Stimulated activated naive CD8-positive, alpha-beta T cell treated with anti-CD3 and anti-CD28 coated beads, Interleukin-15, Interleukin-2, amounts not matched to agents 100 ng/mL and 50 ng/mL, for 24 hours (primary cell): ENCODE data around the gene MED13L.
"Not testable (repeated sequence)": the region's sequence is repeated elsewhere in the genome, so short reads cannot be mapped to it uniquely, and the experiment has no call there.

ENCODE experiments used
- H3K27ac Mint-ChIP-seq: one replicate; pipeline ENCODE4 v1.8.0; 2021; ENCODE audit warnings: mild to moderate bottlenecking, mixed read lengths
- H3K27me3 Mint-ChIP-seq: one replicate; pipeline ENCODE4 v1.8.0; 2021; ENCODE audit warnings: mixed read lengths
- H3K36me3 Mint-ChIP-seq: one replicate; pipeline ENCODE4 v1.8.0; 2021; ENCODE audit warnings: low read depth, mixed read lengths
- H3K4me1 Mint-ChIP-seq: one replicate; pipeline ENCODE4 v1.8.0; 2021; ENCODE audit warnings: low read depth, mixed read lengths
- H3K4me3 Mint-ChIP-seq: one replicate; pipeline ENCODE4 v1.8.0; 2021; ENCODE audit warnings: mild to moderate bottlenecking, mixed read lengths
- H3K9me3 Mint-ChIP-seq: one replicate; pipeline ENCODE4 v1.8.0; 2021; ENCODE audit warnings: mixed read lengths

The MED13L gene

DNA sequence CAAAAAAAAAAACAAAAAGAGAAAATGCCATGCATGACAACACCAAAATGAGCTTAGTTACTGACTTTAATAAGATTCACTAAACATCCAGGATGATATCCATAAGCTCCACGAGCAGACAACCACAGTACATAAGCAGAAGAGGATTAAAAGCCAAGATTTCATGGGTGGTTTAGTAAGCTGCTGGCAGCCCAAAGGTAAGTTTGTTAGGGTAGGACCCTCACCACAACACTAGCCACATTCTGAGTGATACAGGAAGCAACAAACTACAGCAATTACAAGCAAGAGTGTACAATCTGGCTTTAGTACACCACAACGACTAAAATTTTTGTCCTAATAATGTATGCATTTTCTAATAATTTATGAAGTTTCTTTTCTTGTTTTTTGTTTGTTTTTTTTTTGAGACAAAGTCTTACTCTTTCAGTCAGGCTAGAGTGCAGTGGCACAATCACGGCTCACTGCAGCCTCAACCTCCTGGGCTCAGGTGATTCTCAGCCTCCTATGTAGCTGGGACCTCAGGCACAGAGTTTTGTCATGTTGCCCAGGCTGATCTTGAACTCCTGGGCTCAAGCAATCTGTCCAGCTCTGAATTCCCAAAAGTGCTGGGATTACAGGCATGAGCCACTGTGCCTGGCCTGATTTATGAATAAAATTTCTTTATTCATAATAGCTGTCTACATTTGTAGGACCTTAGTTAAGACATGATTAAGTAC, 221.4 kb downstream of the MED13L start:
- Mint-ChIP-seq H3K27me3 (no peaks in the 10 kb centered on the region), H3K36me3 (no peaks in the 10 kb centered on the region), H3K4me1 (peaks cover 76% of the 10 kb centered on the region), H3K9me3 (no peaks in the 10 kb centered on the region), H3K27ac (no peak overlapping the region), H3K4me3 (no peak overlapping the region)

DNA sequence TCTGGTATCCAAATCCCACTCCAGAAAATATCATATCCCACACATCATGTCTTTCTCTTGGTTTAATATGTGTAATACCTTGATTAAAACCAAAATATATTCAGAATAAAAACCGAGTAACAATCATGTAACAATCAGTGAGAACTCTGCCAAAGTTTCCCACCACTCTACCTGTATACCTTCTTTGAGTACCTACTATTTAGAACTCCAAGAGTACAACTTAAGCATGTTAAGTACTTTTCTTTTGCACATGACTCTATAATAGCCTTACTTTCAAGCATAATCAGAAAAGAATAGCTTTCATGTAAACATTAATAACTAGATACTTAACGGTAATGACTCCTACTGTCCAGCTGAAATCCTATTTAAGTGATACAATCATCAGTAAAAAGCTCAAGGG, 223.2 kb downstream of the MED13L start:
- peaks cover 76% of the 10 kb centered on the region for H3K4me1 Mint-ChIP-seq
- no peak overlapping the region for H3K4me3 Mint-ChIP-seq

DNA sequence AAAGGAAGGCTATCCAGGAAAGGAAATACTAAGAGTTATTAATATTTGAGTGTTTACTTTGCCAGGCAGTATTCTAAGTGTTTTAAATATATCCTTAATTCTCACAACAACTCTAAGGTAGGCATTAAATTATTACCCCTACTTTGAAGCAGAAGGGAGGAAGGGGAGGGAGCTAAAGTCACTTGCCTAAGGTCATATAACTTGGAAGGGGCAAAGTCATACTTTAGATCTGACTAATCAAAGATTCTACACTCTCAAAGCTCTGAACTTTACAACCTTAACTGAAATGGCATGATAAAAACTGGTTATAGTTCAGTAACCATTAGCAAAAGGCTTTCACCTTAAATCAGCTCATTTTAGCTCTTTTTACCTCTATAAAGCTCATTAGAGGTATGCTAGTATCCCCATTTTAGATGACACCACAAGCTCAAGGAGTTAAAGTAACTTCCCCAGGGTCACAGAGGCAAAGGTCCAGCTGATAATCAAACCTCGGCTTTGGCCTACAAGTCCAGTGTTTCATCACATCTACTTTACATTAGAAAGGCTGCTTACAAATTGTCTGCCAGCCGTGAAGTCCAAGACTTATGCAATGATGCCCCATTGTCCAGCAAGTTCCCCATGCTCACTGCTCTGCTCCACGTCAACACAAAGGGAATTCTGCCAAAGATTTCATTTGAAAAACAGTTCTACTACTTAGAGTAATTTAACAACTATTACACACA, 223.9 kb downstream of the MED13L start:
- Mint-ChIP-seq H3K27ac (no peak overlapping the region), H3K4me1 (peaks cover 76% of the 10 kb centered on the region)

More for the DNA sequence above, 223.2 kb downstream of the MED13L start:
- no peaks in the 10 kb centered on the region for H3K36me3 Mint-ChIP-seq
- H3K27me3 Mint-ChIP-seq = no peaks in the 10 kb centered on the region
- H3K27ac Mint-ChIP-seq = no peak overlapping the region
- H3K9me3 Mint-ChIP-seq = no peaks in the 10 kb centered on the region

DNA sequence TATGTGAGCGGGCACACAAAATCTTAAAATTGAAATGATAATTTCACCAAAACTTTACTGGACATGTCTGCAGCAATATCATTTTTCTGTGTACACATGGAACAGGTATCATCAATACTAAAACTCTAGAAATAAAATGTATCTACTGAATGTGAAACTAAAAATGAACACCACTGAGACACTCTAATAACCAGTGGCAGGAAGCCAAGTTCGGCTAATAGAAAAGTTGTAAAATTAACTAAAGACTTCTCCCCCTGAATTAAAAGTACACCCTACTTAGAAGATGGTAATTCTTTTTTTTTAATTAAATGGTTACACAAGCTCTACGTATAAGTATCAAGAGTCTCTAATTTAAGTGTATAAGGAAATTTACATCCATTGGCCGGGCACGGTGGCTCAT, 227.2 kb downstream of the MED13L start:
- H3K4me3 Mint-ChIP-seq = no peak overlapping the region
- peaks cover 59% of the 10 kb centered on the region for H3K4me1 Mint-ChIP-seq
- H3K9me3 Mint-ChIP-seq = no peaks in the 10 kb centered on the region
- H3K36me3 Mint-ChIP-seq = no peaks in the 10 kb centered on the region
- H3K27ac Mint-ChIP-seq = no peak overlapping the region
- H3K27me3 Mint-ChIP-seq = no peaks in the 10 kb centered on the region

More for the DNA sequence above, 223.9 kb downstream of the MED13L start:
- Mint-ChIP-seq H3K4me3 (no peak overlapping the region), H3K27me3 (no peaks in the 10 kb centered on the region), H3K9me3 (no peaks in the 10 kb centered on the region), H3K36me3 (no peaks in the 10 kb centered on the region)

DNA sequence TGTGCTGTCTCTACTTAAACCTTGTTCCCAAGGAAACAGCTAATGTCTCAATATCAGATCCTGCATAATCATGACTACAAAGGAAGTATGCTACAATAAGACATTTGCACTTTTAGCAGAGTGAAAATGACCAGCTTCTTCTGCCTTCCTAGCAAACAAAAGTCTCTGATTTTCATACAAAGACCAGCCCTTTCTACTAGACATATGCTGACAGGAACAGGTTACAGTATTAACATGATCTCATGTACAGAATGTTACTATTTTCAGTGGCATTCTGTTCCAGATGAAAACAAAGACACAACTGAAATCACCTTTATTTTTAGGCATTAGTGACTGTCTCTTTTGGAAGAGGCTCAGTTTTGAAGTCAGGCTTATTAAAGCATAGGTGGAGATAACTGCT, 228.6 kb downstream of the MED13L start:
- no peak overlapping the region for H3K27ac Mint-ChIP-seq
- no peaks in the 10 kb centered on the region for H3K27me3 Mint-ChIP-seq
- H3K4me3 Mint-ChIP-seq = no peak overlapping the region
- peaks cover 61% of the 10 kb centered on the region for H3K4me1 Mint-ChIP-seq
- H3K9me3 Mint-ChIP-seq = no peaks in the 10 kb centered on the region
- H3K36me3 Mint-ChIP-seq = peaks cover 5% of the 10 kb centered on the region

DNA sequence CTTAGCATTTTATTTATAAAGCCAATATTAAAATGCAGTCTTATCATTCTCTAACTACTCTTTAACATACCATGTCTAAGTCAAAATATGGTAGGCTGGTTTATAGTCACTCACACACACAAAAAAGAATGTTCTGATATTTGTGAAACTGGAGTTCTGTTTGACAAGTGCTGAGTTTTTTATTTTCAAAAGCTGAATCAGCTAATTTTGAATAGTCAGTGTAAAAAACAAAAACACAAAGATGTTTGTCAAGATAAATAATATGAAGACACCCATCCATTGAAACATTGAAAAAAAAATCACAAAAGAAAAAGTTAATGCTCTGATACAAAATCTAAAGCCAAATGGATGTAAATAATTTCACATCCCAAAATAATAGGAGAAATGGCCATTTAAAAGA, 231.5 kb downstream of the MED13L start:
- Mint-ChIP-seq H3K9me3 (no peaks in the 10 kb centered on the region), H3K4me3 (no peak overlapping the region), H3K27ac (no peak overlapping the region), H3K36me3 (peaks cover 7% of the 10 kb centered on the region), H3K27me3 (no peaks in the 10 kb centered on the region), H3K4me1 (peaks cover 41% of the 10 kb centered on the region)

DNA sequence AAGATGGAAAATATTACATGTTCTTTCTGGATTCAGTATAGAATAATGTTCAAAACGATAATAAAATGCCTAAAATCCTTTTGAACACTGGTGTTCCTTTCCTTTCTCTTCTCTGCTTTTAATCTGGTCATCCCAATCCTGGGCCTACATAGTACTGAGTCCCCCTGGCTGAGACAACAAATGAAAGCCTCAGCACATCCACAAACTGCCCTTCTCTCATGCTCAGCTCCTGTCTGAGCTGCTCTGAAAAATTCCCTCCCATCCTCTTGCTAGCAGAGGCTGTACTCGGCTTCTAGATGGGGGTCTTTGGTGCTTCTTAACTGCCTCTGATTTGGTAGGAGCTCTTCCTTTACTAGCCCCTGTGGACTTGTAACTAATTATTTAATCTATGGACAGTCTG, 232.3 kb downstream of the MED13L start:
- Mint-ChIP-seq H3K9me3 (no peaks in the 10 kb centered on the region), H3K4me3 (no peak overlapping the region), H3K27ac (no peak overlapping the region), H3K36me3 (peaks cover 15% of the 10 kb centered on the region), H3K27me3 (no peaks in the 10 kb centered on the region), H3K4me1 (peaks cover 46% of the 10 kb centered on the region)

DNA sequence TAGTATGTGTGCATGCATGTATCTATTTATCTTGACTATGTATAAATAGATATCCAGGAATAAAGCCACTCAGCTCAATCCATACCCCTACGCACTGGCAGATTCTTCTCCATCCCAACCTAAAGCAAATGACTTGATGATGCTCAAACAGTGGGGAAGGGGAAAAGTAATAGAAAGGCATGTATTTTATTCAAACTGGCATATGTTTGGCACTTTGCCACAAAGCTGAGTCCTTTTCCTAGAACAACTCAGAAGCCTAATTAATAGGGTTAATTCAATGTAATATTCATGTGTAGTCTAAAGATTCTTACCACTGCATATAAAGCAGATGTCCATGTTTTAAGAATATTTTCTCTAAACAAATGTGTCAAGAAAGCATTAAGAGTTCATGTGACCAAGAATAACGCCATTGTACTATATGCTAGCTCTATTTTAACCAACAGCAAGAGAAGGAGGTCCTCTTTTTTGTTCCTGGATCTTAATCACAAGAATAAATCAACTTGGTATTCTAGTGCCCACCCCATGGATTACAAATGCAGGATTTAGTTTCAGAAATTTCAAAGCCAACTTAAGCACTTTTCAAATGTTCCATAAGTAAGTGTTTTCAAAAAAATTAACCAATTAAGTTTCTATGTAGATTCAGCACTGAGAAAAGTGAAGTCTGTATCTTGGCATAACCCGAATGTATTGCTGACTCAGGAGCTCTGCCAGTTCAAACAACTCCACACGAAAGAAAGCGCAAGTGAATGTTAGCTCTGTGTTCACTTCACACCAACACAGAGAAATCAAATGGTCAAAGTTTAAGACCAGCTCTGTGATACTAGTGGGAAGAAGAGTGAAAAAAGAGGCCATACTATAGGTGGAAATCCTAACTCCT, 233.6 kb downstream of the MED13L start:
- Mint-ChIP-seq H3K9me3 (peaks cover 5% of the 10 kb centered on the region), H3K4me3 (no peak overlapping the region), H3K36me3 (peaks cover 21% of the 10 kb centered on the region), H3K27ac (no peak overlapping the region), H3K27me3 (no peaks in the 10 kb centered on the region), H3K4me1 (peaks cover 37% of the 10 kb centered on the region)

DNA sequence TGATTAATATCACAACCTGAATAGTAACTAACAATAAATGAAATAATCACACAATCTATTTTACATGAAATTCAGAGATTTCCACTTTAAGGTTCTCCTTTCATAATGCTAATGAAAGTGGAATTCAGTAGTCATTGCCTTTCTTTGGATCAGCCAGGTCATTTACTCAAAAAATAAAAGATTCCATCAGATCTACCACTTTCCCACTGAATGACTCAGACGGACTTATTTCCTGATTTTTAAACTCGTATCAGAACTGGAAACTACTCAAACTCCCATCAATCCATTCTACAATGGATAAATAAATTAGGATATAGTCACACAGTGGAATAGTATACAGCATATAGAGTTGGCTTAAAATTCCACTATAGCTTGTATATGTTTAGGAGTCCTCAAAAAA, 237.1 kb downstream of the MED13L start:
- Mint-ChIP-seq H3K27ac (no peak overlapping the region), H3K36me3 (peaks cover 21% of the 10 kb centered on the region), H3K4me3 (no peak overlapping the region)

DNA sequence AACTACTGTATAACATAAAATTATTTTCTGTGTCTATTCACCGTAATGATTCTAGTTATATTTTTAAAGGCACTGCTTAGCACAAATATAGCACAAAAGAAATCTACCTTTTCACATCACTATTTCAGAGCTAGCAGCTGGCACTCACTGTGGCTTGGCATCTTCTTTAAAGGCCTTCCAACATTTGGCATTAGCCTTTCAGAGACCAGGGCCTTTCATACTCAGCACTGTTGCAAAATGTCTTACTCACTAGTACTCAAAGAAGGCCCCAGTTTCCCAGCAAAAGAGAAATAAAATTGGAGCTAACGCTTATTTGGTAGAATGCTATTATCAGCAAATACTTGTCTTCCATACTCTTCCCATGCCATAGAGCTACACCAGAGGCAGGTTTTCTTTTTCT, 238.4 kb downstream of the MED13L start:
- no peak overlapping the region for H3K4me3 Mint-ChIP-seq
- H3K4me1 Mint-ChIP-seq = peaks cover 19% of the 10 kb centered on the region
- peaks cover 16% of the 10 kb centered on the region for H3K36me3 Mint-ChIP-seq
- no peak overlapping the region for H3K27ac Mint-ChIP-seq
- peaks cover 5% of the 10 kb centered on the region for H3K9me3 Mint-ChIP-seq
- no peaks in the 10 kb centered on the region for H3K27me3 Mint-ChIP-seq

More for the DNA sequence above, 237.1 kb downstream of the MED13L start:
- H3K4me1 Mint-ChIP-seq = peaks cover 29% of the 10 kb centered on the region
- H3K9me3 Mint-ChIP-seq = peaks cover 5% of the 10 kb centered on the region
- no peaks in the 10 kb centered on the region for H3K27me3 Mint-ChIP-seq

DNA sequence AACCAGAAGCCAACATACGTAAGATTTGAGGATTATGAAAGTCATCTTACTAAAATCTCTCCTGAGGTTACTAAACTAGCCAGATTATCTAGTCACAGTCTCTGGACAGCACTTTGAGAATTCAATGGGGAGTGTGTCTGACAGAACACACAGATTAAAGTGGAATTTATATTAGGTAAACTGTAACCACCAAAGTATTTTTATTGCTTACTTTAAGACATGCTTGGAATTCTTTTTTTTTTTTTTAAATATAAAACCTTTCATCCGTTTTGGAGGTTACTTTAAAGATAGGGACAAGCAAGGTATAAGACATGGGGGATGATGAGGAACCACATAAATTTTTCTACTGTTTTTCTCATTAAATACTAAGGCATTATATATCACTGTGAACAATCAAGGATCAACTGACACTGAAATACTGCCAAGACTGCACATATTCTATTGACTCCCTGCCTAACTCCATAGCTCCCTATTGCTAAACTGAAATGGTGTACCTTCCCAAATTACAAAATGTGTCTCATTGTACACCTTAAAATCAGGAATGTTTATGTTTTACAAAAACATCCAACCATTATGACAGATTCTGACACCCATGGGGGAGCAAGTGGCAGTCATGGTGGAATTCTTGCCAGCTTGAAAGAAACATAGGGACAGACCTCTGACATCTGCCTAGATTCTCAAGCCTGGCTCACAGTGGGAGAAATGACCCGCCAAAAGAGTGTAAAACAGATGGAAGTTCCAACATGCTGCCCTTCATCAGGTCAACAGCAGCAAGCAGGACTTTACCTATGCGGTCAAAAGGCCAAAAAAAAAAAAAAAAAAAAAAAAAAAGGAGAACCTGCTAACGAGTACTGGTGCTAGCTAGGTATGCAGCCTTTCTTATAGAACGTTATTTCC, 239.3 kb downstream of the MED13L start:
- H3K4me1 Mint-ChIP-seq = peaks cover 24% of the 10 kb centered on the region
- H3K27me3 Mint-ChIP-seq = no peaks in the 10 kb centered on the region
- no peak overlapping the region for H3K27ac Mint-ChIP-seq
- H3K9me3 Mint-ChIP-seq = peaks cover 5% of the 10 kb centered on the region
- no peak overlapping the region for H3K4me3 Mint-ChIP-seq
- H3K36me3 Mint-ChIP-seq = peaks cover 16% of the 10 kb centered on the region

DNA sequence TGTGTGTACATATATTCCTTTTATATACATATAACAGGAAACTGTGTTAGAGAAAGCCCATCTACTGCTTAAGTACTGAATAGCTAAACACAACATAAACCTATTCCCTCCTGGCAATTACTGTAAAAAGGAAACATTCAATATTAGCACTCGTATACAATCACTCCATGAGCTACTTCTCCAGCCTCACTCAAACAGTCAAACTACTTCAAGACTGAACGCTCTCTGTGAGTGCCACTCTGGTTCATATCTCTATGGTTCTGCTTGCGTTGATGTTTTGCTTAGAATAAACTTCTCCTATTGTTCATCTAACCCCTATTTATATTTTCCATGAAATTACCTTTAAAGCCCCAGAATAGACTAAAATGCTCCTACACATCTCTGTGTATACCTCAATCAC, 243.7 kb downstream of the MED13L start:
- no peak overlapping the region for H3K27ac Mint-ChIP-seq
- H3K4me1 Mint-ChIP-seq = peaks cover 22% of the 10 kb centered on the region
- no peaks in the 10 kb centered on the region for H3K36me3 Mint-ChIP-seq
- H3K4me3 Mint-ChIP-seq = no peak overlapping the region
- H3K9me3 Mint-ChIP-seq = peaks cover 5% of the 10 kb centered on the region
- H3K27me3 Mint-ChIP-seq = no peaks in the 10 kb centered on the region

DNA sequence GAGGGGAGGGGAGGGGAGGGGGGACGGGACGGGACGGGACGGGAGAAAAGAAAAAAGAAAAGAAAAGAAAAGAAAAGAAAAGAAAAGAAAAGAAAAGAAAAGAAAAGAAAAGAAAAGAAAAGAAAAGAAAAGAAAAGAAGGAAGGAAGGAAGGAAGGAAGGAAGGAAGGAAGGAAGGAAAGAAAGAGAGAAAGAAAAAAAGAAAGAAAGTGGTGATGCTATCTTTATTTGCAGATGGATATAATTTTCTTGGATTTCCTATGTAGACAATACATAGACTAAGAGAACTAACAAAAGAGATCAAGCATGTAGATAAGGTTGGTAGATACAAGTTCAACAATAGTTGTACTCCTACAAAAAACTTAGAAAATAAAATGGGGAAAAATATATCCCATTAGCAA, 245.9 kb downstream of the MED13L start:
- H3K36me3 Mint-ChIP-seq, H3K4me3 Mint-ChIP-seq, H3K27ac Mint-ChIP-seq, H3K9me3 Mint-ChIP-seq, H3K27me3 Mint-ChIP-seq: not testable (repeated sequence)
- H3K4me1 Mint-ChIP-seq = peaks cover 41% of the 10 kb centered on the region

DNA sequence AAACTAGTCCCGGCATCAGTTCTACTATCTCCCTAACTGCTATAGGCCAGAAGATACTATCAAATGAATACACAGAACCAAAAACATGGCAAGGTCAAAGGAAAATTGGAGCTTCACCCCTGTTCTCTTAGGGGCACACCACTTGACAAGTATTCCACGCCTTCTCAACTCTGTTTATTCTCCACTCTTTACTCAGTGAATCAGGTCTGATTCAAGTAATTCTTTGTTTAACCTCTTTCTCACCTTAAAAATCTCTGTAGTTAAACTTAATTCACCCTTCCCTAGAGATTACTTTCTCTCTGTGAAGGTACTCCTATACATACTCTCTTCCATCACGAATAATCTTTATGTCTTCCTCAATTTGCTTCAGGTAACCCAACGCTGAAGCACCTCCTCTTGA, 248.9 kb downstream of the MED13L start:
- H3K27me3 Mint-ChIP-seq = no peaks in the 10 kb centered on the region

More for the DNA sequence above, 248.9 kb downstream of the MED13L start:
- Mint-ChIP-seq H3K4me3 (no peak overlapping the region), H3K27ac (no peak overlapping the region), H3K36me3 (no peaks in the 10 kb centered on the region), H3K9me3 (peaks cover 5% of the 10 kb centered on the region), H3K4me1 (peaks cover 47% of the 10 kb centered on the region)
